Suprapubic skin (tissue), 4 donors: ENCODE results near the gene NGFR. TPM values are rescaled to one million over a fixed set of nuclear protein-coding genes. Genes with fewer than 3 reads are reported as not detected.

Experiments used
- DNase-seq, 2 donors: peaks; one replicate each; pipeline ENCODE4 v3.0.0-alpha.2; 2019; ENCODE audit warnings: low spot score in 2 of 2
- H3K27ac ChIP-seq: fragments of 200-600 bp; sonication (generic); one replicate; pipeline ENCODE4 v1.5.1; 2019
- H3K27me3 ChIP-seq: fragments of 200-600 bp; sonication (generic); one replicate; pipeline ENCODE4 v1.5.1; 2019
- H3K36me3 ChIP-seq: fragments of 200-600 bp; sonication (generic); one replicate; pipeline ENCODE4 v1.5.1; 2019
- H3K4me1 ChIP-seq: fragments of 200-600 bp; sonication (generic); one replicate; pipeline ENCODE4 v1.5.1; 2019
- H3K4me3 ChIP-seq: fragments of 200-600 bp; sonication (generic); one replicate; pipeline ENCODE4 v1.5.1; 2019; ENCODE audit warnings: mild to moderate bottlenecking
- H3K9me3 ChIP-seq: fragments of 200-600 bp; sonication (generic); one replicate; pipeline ENCODE4 v1.5.1; 2019
- EP300 ChIP-seq: sonication (generic); formaldehyde crosslinking; IDR thresholded peaks from one replicate; pipeline ENCODE4 v1.6.1; 2017; ENCODE audit warnings: antibody characterized with exemption
- POLR2A ChIP-seq, 2 donors: fragments of 450-650 bp; IDR thresholded peaks; one replicate each; pipeline ENCODE4 v1.6.1; 2017; ENCODE audit warnings: antibody characterized with exemption in 2 of 2, mild to moderate bottlenecking in 2 of 2, moderate library complexity in 2 of 2
- POLR2AphosphoS5 ChIP-seq, 3 donors: sonication (generic); formaldehyde crosslinking; IDR thresholded peaks; one replicate each; pipeline ENCODE4 v1.6.1; 2017; ENCODE audit warnings: antibody characterized with exemption in 3 of 3
- WGBS: methylation state at CpG from one replicate; pipeline ENCODE4 v1.1.5; 2018; 5-methylcytosine and 5-hydroxymethylcytosine counted together
- total RNA-seq, 4 donors: library from RNA; depleted of rRNA; stranded (reverse); fragments of >200 nt; gene quantifications; one replicate each; pipeline ENCODE4 v1.1.0, GENCODE V29; 2016
- TF ChIP-seq, protein P1 (sequence below), 2 donors: fragments of 200-600 bp in 1 of 2; fragments of 450-650 bp in 1 of 2; sonication (generic) in 1 of 2; IDR thresholded peaks; one replicate each; pipeline ENCODE4 v1.5.1; 2016 to 2019; ENCODE audit warnings: antibody characterized with exemption in 2 of 2, mild to moderate bottlenecking in 1 of 2, moderate library complexity in 1 of 2

NGFR gene
- total RNA-seq, 4 donors from 2014 or later: 18.1 to 26.8 (median 22.0) TPM

GRCh38 chr17:49524473-49525359 lies 29.6 kb downstream of the NGFR start:
- DNase-seq: peak; percentile 59 to 60
- no peaks in the 10 kb centered on the region for H3K9me3 ChIP-seq
- H3K4me1 ChIP-seq: peaks cover 30% of the 10 kb centered on the region
- no peak overlapping the region for H3K27ac ChIP-seq
- TF ChIP-seq, protein P1, sequence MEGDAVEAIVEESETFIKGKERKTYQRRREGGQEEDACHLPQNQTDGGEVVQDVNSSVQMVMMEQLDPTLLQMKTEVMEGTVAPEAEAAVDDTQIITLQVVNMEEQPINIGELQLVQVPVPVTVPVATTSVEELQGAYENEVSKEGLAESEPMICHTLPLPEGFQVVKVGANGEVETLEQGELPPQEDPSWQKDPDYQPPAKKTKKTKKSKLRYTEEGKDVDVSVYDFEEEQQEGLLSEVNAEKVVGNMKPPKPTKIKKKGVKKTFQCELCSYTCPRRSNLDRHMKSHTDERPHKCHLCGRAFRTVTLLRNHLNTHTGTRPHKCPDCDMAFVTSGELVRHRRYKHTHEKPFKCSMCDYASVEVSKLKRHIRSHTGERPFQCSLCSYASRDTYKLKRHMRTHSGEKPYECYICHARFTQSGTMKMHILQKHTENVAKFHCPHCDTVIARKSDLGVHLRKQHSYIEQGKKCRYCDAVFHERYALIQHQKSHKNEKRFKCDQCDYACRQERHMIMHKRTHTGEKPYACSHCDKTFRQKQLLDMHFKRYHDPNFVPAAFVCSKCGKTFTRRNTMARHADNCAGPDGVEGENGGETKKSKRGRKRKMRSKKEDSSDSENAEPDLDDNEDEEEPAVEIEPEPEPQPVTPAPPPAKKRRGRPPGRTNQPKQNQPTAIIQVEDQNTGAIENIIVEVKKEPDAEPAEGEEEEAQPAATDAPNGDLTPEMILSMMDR (IDR thresholded peaks at IDR 0.05): no peak
- TF ChIP-seq POLR2AphosphoS5 (IDR thresholded peaks at IDR 0.05) (no peak), EP300 (no peak), POLR2A (IDR thresholded peaks at IDR 0.05) (no peak)
- 77% methylated on average over 17 of the region's 17 CpGs for WGBS
- no peak overlapping the region for H3K4me3 ChIP-seq
- no peaks in the 10 kb centered on the region for H3K27me3 ChIP-seq
- H3K36me3 ChIP-seq: no peaks in the 10 kb centered on the region

DNA sequence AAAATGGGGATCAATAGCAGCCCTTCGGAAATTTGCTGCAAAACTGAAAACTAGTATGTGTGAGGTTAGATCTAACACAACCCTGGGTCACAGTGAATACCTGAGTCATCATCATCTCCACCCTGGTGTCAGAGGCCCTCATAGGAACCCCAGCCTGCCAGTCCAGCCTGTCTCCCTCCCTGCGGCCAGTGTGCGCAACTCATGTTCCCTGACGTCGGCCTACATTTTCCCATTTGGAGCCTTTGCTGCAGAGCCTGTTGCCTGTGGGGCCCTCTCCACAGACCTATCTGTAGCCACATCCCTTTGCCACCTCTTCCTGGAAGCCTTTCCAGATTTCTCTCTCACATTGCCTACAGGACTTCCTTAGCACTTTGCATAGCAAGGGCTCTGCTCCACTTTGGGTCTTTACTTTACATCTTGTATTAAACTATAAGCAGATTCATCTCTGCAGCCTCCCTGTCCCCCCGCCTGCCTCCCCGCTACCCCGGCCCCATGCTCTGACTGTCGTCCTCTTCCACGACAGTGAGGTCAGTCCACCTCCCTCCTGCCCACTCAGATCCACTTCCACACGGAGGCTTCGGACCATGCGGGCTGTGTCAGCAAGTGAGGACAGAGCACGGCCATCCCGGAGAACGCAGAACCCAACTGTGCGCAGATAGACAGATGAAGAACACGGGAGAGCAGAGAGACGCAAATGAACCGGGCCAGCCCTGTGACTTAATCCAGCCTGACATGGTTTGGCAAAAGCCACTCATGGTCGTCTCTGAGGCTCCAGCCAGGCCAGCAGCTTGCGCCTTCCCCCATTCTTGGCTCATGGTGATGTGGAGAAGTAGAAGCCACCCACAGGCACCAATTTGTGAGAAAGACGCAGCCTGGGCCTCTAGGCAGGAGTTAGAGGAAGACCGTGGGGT lies 31.0 kb downstream of the NGFR start:
- DNase-seq: peak; percentile 56 to 76
- H3K36me3 ChIP-seq: no peaks in the 10 kb centered on the region
- peaks cover 30% of the 10 kb centered on the region for H3K4me1 ChIP-seq
- H3K27me3 ChIP-seq: no peaks in the 10 kb centered on the region
- H3K4me3 ChIP-seq: no peak overlapping the region
- WGBS: 87% methylated on average over 24 of the region's 24 CpGs
- TF ChIP-seq EP300 (no peak), POLR2A (IDR thresholded peaks at IDR 0.05) (no peak), POLR2AphosphoS5 (IDR thresholded peaks at IDR 0.05) (no peak)
- TF ChIP-seq, protein P1 (IDR thresholded peaks at IDR 0.05): no peak
- no peak overlapping the region for H3K27ac ChIP-seq
- no peaks in the 10 kb centered on the region for H3K9me3 ChIP-seq

DNA sequence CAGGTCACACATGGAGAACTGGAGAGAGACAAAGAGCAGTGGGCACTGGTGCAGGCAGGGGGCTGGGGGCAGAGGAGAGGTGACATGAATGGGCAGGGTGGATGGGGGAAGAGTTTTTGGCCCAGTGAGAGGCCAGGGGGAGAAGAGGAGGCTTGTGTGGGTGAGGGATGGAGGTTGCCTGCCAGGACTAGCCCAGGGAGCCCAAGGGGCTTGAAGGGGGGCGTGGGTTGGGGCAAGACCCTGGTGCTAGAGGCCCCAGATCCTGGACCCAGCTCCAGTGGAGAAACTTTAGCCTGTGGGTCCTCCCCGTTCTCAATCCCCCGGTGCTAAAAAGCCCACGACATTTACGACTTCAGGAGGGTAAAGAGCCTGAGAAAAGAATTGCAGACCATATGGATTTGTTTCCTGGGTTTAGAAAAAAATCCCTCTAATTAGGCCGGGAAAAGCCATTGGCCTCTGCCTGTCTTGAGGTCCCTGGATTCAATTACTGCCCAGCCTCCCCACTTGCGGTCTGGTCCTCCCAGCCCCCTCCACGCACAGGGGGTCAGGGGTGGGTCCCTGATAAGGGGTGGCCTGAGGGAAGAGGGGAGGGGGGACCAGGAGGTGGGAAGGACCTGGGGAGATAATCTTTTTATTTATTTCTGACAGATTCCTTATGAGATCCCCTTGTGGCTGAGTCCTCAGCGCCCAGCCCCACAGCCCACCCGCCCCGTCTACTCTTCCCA lies 33.0 kb downstream of the NGFR start:
- H3K9me3 ChIP-seq: no peaks in the 10 kb centered on the region
- H3K4me3 ChIP-seq: no peak overlapping the region
- TF ChIP-seq EP300 (no peak), POLR2A (IDR thresholded peaks at IDR 0.05) (no peak), POLR2AphosphoS5 (IDR thresholded peaks at IDR 0.05) (no peak)
- TF ChIP-seq, protein P1 (IDR thresholded peaks at IDR 0.05): no peak
- WGBS: 77% methylated on average over 11 of the region's 11 CpGs
- DNase-seq: peak; percentile 27 to 47
- H3K36me3 ChIP-seq: no peaks in the 10 kb centered on the region
- no peaks in the 10 kb centered on the region for H3K27me3 ChIP-seq
- no peak overlapping the region for H3K27ac ChIP-seq
- peaks cover 20% of the 10 kb centered on the region for H3K4me1 ChIP-seq

- no peaks in the 10 kb centered on the region for H3K27me3 ChIP-seq
- 97% methylated on average over 3 of the region's 3 CpGs for WGBS
- no peaks in the 10 kb centered on the region for H3K9me3 ChIP-seq
- no peaks in the 10 kb centered on the region for H3K36me3 ChIP-seq
- no peak overlapping the region for H3K4me3 ChIP-seq
- peak; percentile 22 to 47 for DNase-seq
- no peak overlapping the region for H3K27ac ChIP-seq
- H3K4me1 ChIP-seq: peaks cover 12% of the 10 kb centered on the region
- TF ChIP-seq POLR2A (IDR thresholded peaks at IDR 0.05) (no peak), POLR2AphosphoS5 (IDR thresholded peaks at IDR 0.05) (no peak), EP300 (no peak)
- TF ChIP-seq, protein P1 (IDR thresholded peaks at IDR 0.05): no peak
Observed at GRCh38 chr17:49528966-49529365, 33.9 kb downstream of the NGFR start.
